HG02973 (cell line): ENCODE results near the gene CAB39.
"Not testable (repeated sequence)": the region's sequence is repeated elsewhere in the genome, so short reads cannot be mapped to it uniquely, and the experiment has no call there.

Source experiments
- ATAC-seq: cut with Tn5 transposase; IDR thresholded peaks from one replicate; pipeline ENCODE4 v1.9.1; 2021; ENCODE audit warnings: moderate library complexity; ENCODE audit not compliant: unreplicated experiment

CAB39 gene

GRCh38 chr2:230713331-230714135, 891 bp downstream of the CAB39 start:
- peak; percentile 11 for ATAC-seq

GRCh38 chr2:230714136-230714480, 1.5 kb downstream of the CAB39 start:
- ATAC-seq: no peak

DNA sequence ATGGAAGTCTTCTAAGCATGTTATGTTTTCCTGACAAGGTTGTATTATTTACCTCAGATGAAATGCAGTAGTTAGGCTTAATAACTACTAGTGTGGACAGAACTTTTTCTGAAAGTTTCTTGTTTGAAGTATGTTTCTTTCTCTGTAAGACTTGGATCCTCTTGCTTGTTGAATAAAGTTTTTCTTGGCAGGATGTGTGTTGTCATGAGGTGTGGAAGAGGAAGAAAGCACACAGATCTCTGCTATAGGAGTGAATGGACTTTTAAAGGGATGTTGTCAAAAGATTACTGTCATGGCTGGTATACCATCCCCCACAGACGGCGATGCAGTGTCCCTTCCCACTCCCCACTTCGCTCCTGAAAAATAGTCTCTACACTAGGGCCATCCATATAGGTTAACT, 2.6 kb downstream of the CAB39 start:
- no peak for ATAC-seq

DNA sequence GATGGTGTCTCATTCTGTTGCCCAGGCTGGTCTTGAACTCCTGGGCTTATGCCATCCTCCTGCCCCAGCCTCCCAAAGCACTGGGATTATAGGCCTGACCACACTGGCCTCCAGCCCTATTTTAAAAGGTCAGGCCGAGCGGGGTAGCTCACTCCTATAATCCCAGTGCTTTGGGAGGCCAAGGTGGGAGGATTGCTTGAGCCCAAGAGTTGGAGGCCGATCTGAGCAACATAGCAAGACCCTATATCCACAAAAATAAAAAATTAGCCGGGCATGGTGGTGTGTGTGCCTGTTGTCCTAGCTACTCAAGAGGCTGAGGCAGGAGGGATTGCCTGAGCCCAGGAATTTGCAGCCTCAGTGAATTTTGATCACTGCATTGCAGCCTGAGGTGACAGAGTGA, 3.9 kb downstream of the CAB39 start:
- ATAC-seq: no peak

GRCh38 chr2:230717600-230717999, 5.0 kb downstream of the CAB39 start:
- ATAC-seq: no peak

DNA sequence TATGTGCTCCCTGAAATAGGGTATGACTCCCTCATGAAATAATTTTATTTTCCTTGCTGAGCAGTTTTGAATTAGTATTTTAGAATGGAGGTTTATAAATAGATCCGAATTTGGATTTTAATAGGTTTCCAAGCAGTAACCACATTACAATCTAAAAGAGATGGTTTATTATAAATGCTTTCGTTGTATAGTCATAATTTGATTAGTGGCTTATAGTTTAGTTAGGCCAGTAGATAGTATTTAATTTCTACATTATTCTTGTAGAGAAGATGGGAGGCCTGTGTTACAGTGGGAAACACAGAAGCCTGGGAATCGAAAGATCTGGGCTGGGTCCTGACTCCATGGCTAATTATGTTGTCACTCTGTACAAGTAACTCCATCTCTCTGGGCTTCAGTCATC, 6.7 kb downstream of the CAB39 start:
- no peak for ATAC-seq

DNA sequence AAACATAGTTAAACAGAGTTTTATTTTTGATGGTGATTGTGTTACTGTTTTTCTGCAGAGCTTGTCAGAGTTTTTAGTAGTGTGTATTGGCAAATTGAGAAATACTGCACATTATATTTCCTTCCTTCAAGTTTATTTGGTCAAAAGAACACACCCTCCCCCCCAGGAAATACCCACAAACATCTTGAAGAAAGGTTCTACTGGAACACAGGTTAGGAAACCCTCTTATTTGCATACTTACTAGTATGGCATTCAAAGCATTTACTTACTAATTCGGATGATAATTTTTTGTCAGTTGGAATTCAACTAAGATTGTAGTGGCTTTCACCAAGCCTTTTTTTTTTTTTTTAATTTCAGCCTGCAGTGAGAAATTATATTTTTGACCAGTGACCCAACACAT, 9.1 kb downstream of the CAB39 start:
- ATAC-seq: no peak

DNA sequence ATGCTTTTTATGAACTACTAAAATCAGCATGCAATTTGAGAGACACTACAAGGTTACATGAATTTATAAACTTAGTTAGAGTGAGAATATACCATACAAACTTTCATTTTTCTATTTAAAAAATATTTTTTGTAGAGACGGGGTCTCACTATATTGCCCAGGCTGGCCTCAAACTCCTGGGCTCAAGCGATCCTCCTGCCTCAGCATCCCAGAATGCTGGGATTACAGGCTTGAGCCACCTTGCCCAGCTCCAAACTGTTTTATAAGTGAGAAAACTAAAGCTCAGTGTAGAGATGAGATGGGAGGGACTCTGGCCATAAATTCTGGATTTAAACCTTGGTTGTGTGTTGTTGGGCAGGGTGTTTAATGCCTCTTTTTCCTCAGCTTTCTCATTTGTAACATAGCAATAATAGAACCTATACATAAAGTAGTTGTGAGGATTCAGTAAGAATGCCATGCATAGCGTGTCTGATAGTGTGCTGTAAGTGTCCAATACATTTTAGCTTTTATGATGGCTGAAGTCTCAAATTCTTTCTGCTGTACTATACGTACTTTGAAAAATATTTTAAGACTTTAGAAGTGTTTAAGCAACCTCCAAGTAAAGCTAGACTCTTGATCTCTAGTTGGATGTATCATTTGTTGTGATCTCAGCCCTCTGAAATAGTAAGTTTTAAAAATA, 9.7 kb downstream of the CAB39 start:
- no peak for ATAC-seq

- no peak for ATAC-seq
Measured at GRCh38 chr2:230723363-230723762, 10.7 kb downstream of the CAB39 start.

DNA sequence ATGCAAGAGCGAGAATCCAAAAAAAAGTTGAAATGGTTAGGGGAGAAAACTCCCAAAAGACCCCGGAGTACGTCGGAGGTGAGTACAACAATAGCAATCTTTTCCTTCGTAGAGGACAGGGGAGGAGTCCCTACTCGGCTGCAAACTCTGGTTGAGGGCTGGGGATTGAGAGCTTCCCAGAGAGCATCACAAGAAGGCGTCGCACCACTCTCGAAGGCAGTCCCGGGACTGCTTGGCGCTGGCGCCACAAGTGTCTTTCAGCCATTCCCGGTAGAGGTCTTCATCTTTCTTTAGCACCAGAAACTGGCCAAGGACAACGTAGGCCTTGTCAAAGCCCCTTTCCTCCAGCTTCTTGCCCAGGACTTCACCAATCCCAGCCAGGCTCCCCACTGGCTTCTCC, 12.3 kb downstream of the CAB39 start:
- ATAC-seq: not testable (repeated sequence)

GRCh38 chr2:230731512-230731911, 18.9 kb downstream of the CAB39 start:
- ATAC-seq: no peak

DNA sequence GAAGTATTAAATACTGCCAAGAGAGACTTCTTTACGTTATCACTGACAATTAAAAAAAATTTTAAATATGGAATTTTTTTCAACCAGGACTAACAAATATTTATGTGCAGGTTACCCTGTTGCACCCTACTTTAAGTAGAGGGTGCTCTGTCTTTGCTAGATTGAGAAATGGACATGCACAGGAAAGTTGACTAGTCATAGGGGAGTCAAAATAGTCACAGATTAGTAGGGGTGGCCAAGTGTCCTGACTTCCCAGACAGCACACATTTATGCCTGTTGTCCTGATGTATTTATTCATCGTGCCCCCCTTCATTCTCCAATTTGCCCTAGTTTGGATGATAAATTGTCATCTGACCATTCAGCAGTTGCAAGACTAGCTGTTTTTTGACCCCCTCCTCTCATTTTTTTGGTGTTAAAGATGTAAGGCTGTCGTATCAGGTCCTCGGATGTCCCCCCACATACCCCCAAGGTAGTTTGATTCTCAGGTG, 20.3 kb downstream of the CAB39 start:
- no peak for ATAC-seq

- ATAC-seq: no peak
Measured at GRCh38 chr2:230734247-230735175, 21.9 kb downstream of the CAB39 start.

DNA sequence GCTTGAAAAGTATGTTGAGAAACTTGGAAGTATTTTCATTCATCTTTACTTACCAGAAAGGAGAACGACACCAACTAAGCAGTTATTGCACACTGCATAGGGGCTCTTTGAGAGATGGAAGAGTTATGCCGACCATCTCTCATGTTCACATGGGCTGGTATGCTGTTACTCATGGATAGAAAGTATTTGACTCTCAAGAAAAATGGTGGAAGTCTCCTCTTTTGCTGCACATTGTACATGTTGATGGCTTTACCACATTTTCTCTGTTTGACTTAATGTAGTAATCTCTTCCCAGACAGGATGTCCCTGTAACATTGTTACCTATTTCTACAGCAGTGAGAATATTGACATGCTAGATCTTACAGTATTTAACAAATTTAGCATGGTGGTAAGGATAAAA, 23.2 kb downstream of the CAB39 start:
- ATAC-seq: no peak

DNA sequence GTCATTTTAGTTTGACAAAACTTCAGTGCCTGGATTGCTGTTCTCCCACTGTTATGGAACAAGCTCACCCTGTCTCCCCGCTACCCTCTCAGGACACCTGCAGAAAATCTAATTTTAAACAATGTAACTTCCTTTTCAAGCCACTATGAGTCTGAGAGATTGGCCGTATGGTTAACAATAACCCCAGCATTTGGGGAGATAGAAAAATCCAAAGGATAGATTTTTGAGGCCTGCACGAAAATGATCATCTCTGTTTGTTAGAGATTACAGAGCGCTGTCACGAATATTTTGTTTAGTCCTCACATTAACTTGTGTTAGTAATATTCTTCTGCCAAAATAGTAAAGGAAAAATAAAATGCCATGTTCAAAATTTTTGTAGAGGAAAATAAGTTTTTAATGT, 24.7 kb downstream of the CAB39 start:
- no peak for ATAC-seq

DNA sequence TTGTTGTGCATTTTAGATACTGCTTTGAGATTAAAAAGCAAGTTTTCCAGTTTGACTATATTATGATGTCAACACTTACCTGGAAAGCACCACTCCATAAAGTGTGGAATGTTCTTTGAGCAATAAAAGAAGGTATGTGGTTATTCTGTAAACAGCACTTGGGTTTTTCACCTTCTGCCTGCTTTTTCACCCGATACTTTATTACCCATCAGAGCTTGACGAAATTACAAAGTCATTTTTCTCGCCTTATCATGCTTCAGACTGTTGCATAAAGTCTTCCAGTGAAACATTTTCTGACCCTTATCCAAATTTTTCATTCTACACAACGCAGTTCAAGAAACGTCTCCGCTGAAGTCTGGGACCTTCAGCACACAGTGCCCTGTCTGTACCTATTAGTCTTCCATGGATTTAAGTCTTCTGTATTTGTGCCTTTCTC, 25.2 kb downstream of the CAB39 start:
- no peak for ATAC-seq

DNA sequence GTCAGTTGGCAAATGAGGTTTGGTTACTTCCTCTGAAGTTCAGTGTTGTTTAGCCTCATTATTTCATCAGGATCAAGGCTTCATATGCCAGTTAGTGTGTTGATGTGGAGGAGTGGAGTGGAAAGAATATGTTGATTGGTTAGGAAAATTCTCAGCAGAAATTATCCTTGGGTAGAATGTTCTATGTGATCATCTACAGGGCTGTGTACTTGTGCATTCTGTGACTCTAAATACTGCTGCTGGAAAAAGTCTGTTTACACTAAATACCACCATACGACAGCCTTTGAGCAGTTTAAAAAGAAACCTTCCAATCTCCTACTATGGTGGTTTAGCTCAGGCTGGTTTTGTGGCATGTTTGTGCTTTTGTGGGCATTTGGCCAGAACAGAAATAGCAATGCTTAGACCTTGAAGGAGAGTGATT, 25.8 kb downstream of the CAB39 start:
- ATAC-seq: no peak

GRCh38 chr2:230738924-230739323, 26.3 kb downstream of the CAB39 start:
- ATAC-seq: no peak

DNA sequence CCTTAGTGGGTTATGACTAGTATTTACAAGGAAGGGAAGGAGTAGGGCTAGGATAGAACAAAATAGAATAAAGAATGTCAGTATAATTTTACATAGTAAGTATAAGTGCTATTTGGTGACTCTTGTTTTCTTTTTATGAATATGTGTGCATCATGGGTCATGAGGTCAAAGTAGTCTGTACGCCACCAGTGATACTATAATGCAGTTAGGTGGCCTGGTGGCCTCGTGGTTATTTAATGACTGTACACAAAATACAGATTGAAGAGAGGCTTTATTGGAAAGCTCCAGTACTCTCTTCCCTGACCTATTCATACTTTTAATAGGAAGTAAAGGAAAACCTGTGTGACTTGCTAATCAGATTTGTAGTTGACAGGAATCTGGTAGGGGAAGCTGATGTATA, 27.3 kb downstream of the CAB39 start:
- ATAC-seq: no peak

GRCh38 chr2:230742781-230743180, 30.1 kb downstream of the CAB39 start:
- no peak for ATAC-seq

DNA sequence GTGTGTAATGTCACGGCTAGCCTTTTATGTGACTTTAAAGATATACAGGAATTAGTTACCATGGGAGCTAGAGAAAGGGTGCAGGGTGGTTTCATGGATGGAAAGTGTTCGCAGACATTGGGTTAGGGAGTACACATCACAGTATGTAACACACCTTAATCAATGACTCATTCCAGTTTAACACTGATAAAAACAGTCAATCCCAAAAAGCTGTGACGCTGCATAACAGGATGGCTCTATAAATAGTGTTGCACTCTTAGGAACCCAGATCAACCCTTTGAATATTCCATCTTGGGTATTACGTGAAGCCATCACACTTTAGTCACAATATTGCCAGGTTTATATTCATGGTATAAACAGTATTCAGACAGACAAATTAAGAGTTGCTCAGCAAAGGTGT, 33.6 kb downstream of the CAB39 start:
- ATAC-seq: no peak
